ENCODE data around the gene COPS7A. TPM values are rescaled to one million over a fixed set of nuclear protein-coding genes. Genes with fewer than 3 reads are reported as not detected.

Gene COPS7A
- total RNA-seq, 1 experiment from 2014 or later = 67.8 TPM

- no peak for ATAC-seq
- no peaks in the 10 kb centered on the region for H3K27me3 ChIP-seq (ENCODE audit: insufficient read depth, low read length)
- H3K9me3 ChIP-seq (ENCODE audit: control insufficient read depth in 1 of 2, insufficient read depth in 1 of 2, low read depth in 1 of 2, low read length in 2 of 2) = no peaks in the 10 kb centered on the region
- no peaks in the 10 kb centered on the region for H3K79me2 ChIP-seq (ENCODE audit: insufficient read depth, low read length)
- H3K9me2 ChIP-seq (ENCODE audit: insufficient read depth) = no peaks in the 10 kb centered on the region
- no peak for TF ChIP-seq ATF3 (IDR thresholded peaks at IDR 0.05)
- TF ChIP-seq, protein P1, sequence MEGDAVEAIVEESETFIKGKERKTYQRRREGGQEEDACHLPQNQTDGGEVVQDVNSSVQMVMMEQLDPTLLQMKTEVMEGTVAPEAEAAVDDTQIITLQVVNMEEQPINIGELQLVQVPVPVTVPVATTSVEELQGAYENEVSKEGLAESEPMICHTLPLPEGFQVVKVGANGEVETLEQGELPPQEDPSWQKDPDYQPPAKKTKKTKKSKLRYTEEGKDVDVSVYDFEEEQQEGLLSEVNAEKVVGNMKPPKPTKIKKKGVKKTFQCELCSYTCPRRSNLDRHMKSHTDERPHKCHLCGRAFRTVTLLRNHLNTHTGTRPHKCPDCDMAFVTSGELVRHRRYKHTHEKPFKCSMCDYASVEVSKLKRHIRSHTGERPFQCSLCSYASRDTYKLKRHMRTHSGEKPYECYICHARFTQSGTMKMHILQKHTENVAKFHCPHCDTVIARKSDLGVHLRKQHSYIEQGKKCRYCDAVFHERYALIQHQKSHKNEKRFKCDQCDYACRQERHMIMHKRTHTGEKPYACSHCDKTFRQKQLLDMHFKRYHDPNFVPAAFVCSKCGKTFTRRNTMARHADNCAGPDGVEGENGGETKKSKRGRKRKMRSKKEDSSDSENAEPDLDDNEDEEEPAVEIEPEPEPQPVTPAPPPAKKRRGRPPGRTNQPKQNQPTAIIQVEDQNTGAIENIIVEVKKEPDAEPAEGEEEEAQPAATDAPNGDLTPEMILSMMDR (IDR thresholded peaks at IDR 0.05 in 2 of 3, conservative IDR thresholded peaks at IDR 0.05 in 1 of 3; ENCODE audit: borderline replicate concordance in 1 of 3, insufficient read depth in 1 of 3, low read depth in 2 of 3, low read length in 2 of 3) = no peak
- TF ChIP-seq YY1 (IDR thresholded peaks at IDR 0.05; ENCODE audit: extremely low read depth, insufficient replicate concordance, low read depth, low read length) = no peak
- no peak for TF ChIP-seq SP1 (IDR thresholded peaks at IDR 0.05; ENCODE audit: low read depth)
- TF ChIP-seq CBX3 (IDR thresholded peaks at IDR 0.05; ENCODE audit: low read depth) = no peak
- TF ChIP-seq EZH2phosphoT487 (IDR thresholded peaks at IDR 0.05; ENCODE audit: borderline replicate concordance) = no peak
- TF ChIP-seq FOSL1 (IDR thresholded peaks at IDR 0.05; ENCODE audit: low read depth) = no peak
- no peak for TF ChIP-seq ZFX (IDR thresholded peaks at IDR 0.05)
- TF ChIP-seq TCF7L2 (IDR thresholded peaks at IDR 0.05; ENCODE audit: borderline replicate concordance, extremely low read depth, insufficient read depth, insufficient read length) = no peak
- TF ChIP-seq, protein P2, sequence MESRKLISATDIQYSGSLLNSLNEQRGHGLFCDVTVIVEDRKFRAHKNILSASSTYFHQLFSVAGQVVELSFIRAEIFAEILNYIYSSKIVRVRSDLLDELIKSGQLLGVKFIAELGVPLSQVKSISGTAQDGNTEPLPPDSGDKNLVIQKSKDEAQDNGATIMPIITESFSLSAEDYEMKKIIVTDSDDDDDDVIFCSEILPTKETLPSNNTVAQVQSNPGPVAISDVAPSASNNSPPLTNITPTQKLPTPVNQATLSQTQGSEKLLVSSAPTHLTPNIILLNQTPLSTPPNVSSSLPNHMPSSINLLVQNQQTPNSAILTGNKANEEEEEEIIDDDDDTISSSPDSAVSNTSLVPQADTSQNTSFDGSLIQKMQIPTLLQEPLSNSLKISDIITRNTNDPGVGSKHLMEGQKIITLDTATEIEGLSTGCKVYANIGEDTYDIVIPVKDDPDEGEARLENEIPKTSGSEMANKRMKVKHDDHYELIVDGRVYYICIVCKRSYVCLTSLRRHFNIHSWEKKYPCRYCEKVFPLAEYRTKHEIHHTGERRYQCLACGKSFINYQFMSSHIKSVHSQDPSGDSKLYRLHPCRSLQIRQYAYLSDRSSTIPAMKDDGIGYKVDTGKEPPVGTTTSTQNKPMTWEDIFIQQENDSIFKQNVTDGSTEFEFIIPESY (IDR thresholded peaks at IDR 0.05; ENCODE audit: extremely low read depth, insufficient replicate concordance, low read length) = no peak
- no peak for TF ChIP-seq SRF (IDR thresholded peaks at IDR 0.05; ENCODE audit: low read depth)
- TF ChIP-seq MAX (IDR thresholded peaks at IDR 0.05) = no peak
- TF ChIP-seq EGR1 (IDR thresholded peaks at IDR 0.05; ENCODE audit: low read depth) = no peak
- TF ChIP-seq ELF1 (IDR thresholded peaks at IDR 0.05; ENCODE audit: borderline replicate concordance, low read depth) = no peak
- TF ChIP-seq POLR2A (IDR thresholded peaks at IDR 0.05; ENCODE audit: borderline replicate concordance, extremely low read depth, insufficient read depth, insufficient read length) = no peak
- no peak for TF ChIP-seq REST (IDR thresholded peaks at IDR 0.05; ENCODE audit: low read depth)
- H4K20me1 ChIP-seq (ENCODE audit: insufficient read depth) = no peaks in the 10 kb centered on the region
- H2AFZ ChIP-seq (ENCODE audit: low read depth, low read length, poor library complexity, severe bottlenecking) = no peak overlapping the region
- no peaks in the 10 kb centered on the region for H3K36me3 ChIP-seq (ENCODE audit: control insufficient read depth in 1 of 2, insufficient read depth in 2 of 2, low read length in 2 of 2)
- no peak overlapping the region for H3K9ac ChIP-seq (ENCODE audit: low read length)
- ChIA-PET POLR2A (interaction anchor here (0.6 to 1.6 kb wide), 2 partner anchors 14 to 40 kb away, joined by 3 to 8 read pairs; partner anchors contain the start of gene PTMS), CTCF (interaction anchor here (0.9 to 2.5 kb wide), 2 partner anchors 14 to 27 kb away, joined by 3 to 16 read pairs; partner anchors contain the start of genes MLF2 and PTMS), RAD21 (ENCODE audit: low non-redundant PET in 1 of 2, low total read pairs in 2 of 2, uncharacterized antibody in 2 of 2, unreplicated experiment in 2 of 2) (no interaction called here)
- BruUV-seq (replicated peaks) = no TSS peak
- peaks cover 11 to 26% of the 10 kb centered on the region in 2 experiments; a peak in 3 of 4 replicates for H3K4me1 ChIP-seq (ENCODE audit: control insufficient read depth in 1 of 2, insufficient read depth in 2 of 2, low read length in 2 of 2)
- DNase-seq (ENCODE audit: low read depth, low spot score) = no peak
- no peak overlapping the region for H3K4me3 ChIP-seq (replicated peaks in 1 of 2; ENCODE audit: low read depth in 1 of 2, low read length in 2 of 2)
- H3K27ac ChIP-seq (ENCODE audit: low read depth, low read length) = no peak overlapping the region
- intact Hi-C loops (cut with micrococcal nuclease) = no loop called here
- H3K4me2 ChIP-seq (ENCODE audit: low read length) = no peak overlapping the region
These were observed 56.7 kb downstream of the COPS7A start for GRCh38 chr12:6780573-6780972.

Data from HCT116 (cell line).